H1 (cell line): Measurements from ENCODE around the gene MAD2L2. TPM values are rescaled to one million over a fixed set of nuclear protein-coding genes. Genes with fewer than 3 reads are reported as not detected.

ENCODE experiments used
- CTCF ChIA-PET: fragments of 300-600 bp; sonication (Branson Sonifier 250); formaldehyde crosslinking; loops from one replicate; lab custom pipeline; 2021; ENCODE audit not compliant: partially characterized antibody; lab: Charles Lee
- POLR2A ChIA-PET: fragments of 300-600 bp; sonication (Branson Sonifier 250); formaldehyde crosslinking; loops from one replicate; lab custom pipeline; 2021; ENCODE audit warnings: inconsistent platforms; ENCODE audit not compliant: partially characterized antibody; lab: Charles Lee
- DNase-seq, 2 experiments: peaks; one replicate each; pipeline versions ENCODE4 v3.0.0 to v3.0.0-alpha.2; 2010 to 2022; ENCODE audit warnings: low spot score in 2 of 2, low read depth in 1 of 2, mixed read lengths in 1 of 2
- FAIRE-seq: peaks from 2 replicates; lab custom pipeline; 2011; peaks lifted over from hg19 to GRCh38; lab: Jason Lieb, UNC
- H2AFZ ChIP-seq: 2 replicates; pipeline ENCODE4 v1.8.1; 2012; ENCODE audit warnings: low read length, inconsistent platforms
- H2AK5ac ChIP-seq: 2 replicates; pipeline ENCODE4 v1.6.1; 2013; ENCODE audit warnings: low read depth, low read length
- H2BK120ac ChIP-seq: replicated peaks from 2 replicates; pipeline ENCODE3; 2013; ENCODE audit warnings: low read depth, low read length, inconsistent platforms
- H2BK12ac ChIP-seq: 2 replicates; pipeline ENCODE4 v1.6.1; 2013; ENCODE audit warnings: low read depth, low read length
- H2BK15ac ChIP-seq: 2 replicates; pipeline ENCODE4 v1.6.1; 2013; ENCODE audit warnings: low read length
- H2BK20ac ChIP-seq: 2 replicates; pipeline ENCODE4 v1.6.1; 2013; ENCODE audit warnings: low read length
- H2BK5ac ChIP-seq: 2 replicates; pipeline ENCODE4 v1.6.1; 2013; ENCODE audit warnings: low read depth, low read length
- H3K14ac ChIP-seq: 2 replicates; pipeline ENCODE4 v1.6.1; 2013; ENCODE audit warnings: inconsistent platforms; ENCODE audit not compliant: insufficient read length
- H3K18ac ChIP-seq: 2 replicates; pipeline ENCODE4 v1.6.1; 2013; ENCODE audit warnings: low read length; ENCODE audit errors: extremely low read depth
- H3K23ac ChIP-seq: 2 replicates; pipeline ENCODE4 v1.6.1; 2013; ENCODE audit warnings: inconsistent platforms; ENCODE audit not compliant: insufficient read length
- H3K23me2 ChIP-seq: 2 replicates; pipeline ENCODE4 v1.6.1; 2013; ENCODE audit warnings: low read depth, low read length
- H3K27ac ChIP-seq: 2 replicates; pipeline ENCODE4 v1.6.1; 2011; ENCODE audit warnings: low read depth, low read length, inconsistent platforms
- H3K27me3 ChIP-seq, 4 experiments: replicated peaks in 1 of 4; 1 replicate in 1 of 4; 2 replicates in 3 of 4; pipeline versions ENCODE4 v1.6.1 to v1.8.1; 2011 to 2013; ENCODE audit warnings: low read length in 3 of 4, mild to moderate bottlenecking in 3 of 4, inconsistent platforms in 2 of 4, mixed read lengths in 2 of 4, moderate library complexity in 1 of 4; ENCODE audit not compliant: control insufficient read depth in 3 of 4, insufficient read depth in 3 of 4; ENCODE audit errors: extremely low read depth in 1 of 4
- H3K36me3 ChIP-seq, 4 experiments: 2 replicates each; pipeline versions ENCODE4 v1.6.1 to v1.8.1; 2011 to 2013; ENCODE audit warnings: mild to moderate bottlenecking in 4 of 4, low read length in 3 of 4, moderate library complexity in 2 of 4, control low read depth in 1 of 4, inconsistent platforms in 1 of 4; ENCODE audit not compliant: insufficient read depth in 4 of 4, control insufficient read depth in 2 of 4
- H3K4ac ChIP-seq: replicated peaks from 2 replicates; pipeline ENCODE3; 2013; ENCODE audit warnings: low read length, low read depth, mixed read lengths, inconsistent platforms; ENCODE audit not compliant: insufficient read length
- H3K4me1 ChIP-seq, 4 experiments: replicated peaks in 1 of 4; 1 replicate in 1 of 4; 2 replicates in 3 of 4; pipeline versions ENCODE4 v1.6.1 to v1.8.1; 2011 to 2013; ENCODE audit warnings: low read length in 3 of 4, inconsistent platforms in 2 of 4, mixed read lengths in 1 of 4; ENCODE audit not compliant: insufficient read depth in 4 of 4, control insufficient read depth in 3 of 4
- H3K4me2 ChIP-seq, 2 experiments: 2 replicates each; pipeline versions ENCODE4 v1.6.1 to v1.8.1; 2011 to 2013; ENCODE audit warnings: low read depth in 2 of 2, low read length in 2 of 2, control low read depth in 1 of 2, inconsistent platforms in 1 of 2, mild to moderate bottlenecking in 1 of 2; ENCODE audit not compliant: insufficient read depth in 1 of 2
- H3K4me3 ChIP-seq, 4 experiments: fragments of 200-600, 300-600 bp in 1 of 4; sonication (generic), shearing (Covaris generic), sonication (Bioruptor Twin) in 1 of 4; 2 replicates each; pipeline versions ENCODE4 v1.5.1 to v1.8.1; 2011 to 2016; ENCODE audit warnings: low read length in 4 of 4, low read depth in 3 of 4, control low read depth in 2 of 4, inconsistent platforms in 2 of 4, mild to moderate bottlenecking in 2 of 4, mixed read lengths in 1 of 4, moderate library complexity in 1 of 4; ENCODE audit not compliant: insufficient read depth in 2 of 4; ENCODE audit errors: extremely low read depth in 1 of 4
- H3K56ac ChIP-seq: replicated peaks from 2 replicates; pipeline ENCODE3; 2013; ENCODE audit warnings: low read depth, mild to moderate bottlenecking, mixed read lengths, low read length, inconsistent platforms; ENCODE audit not compliant: insufficient read length
- H3K79me1 ChIP-seq: 2 replicates; pipeline ENCODE4 v1.6.1; 2013; ENCODE audit warnings: low read depth, low read length, control low read depth
- H3K79me2 ChIP-seq, 2 experiments: 2 replicates each; pipeline versions ENCODE4 v1.6.1 to v1.8.1; 2012 to 2013; ENCODE audit warnings: low read length in 2 of 2, mild to moderate bottlenecking in 2 of 2, inconsistent platforms in 1 of 2; ENCODE audit not compliant: insufficient read depth in 2 of 2, control insufficient read depth in 1 of 2
- H3K9ac ChIP-seq, 4 experiments: replicated peaks in 1 of 4; 1 replicate in 1 of 4; 2 replicates in 3 of 4; pipeline versions ENCODE4 v1.6.1 to v1.8.1; 2011 to 2013; ENCODE audit warnings: low read depth in 3 of 4, low read length in 3 of 4, control low read depth in 2 of 4, mild to moderate bottlenecking in 2 of 4, moderate library complexity in 2 of 4, inconsistent platforms in 1 of 4; ENCODE audit errors: extremely low read depth in 1 of 4
- H3K9me3 ChIP-seq, 2 experiments: 2 replicates each; pipeline versions ENCODE4 v1.6.1 to v1.8.1; 2012 to 2013; ENCODE audit warnings: mild to moderate bottlenecking in 2 of 2, moderate library complexity in 2 of 2, control low read depth in 1 of 2, inconsistent platforms in 1 of 2, low read depth in 1 of 2, low read length in 1 of 2, mixed read lengths in 1 of 2; ENCODE audit not compliant: insufficient read depth in 2 of 2
- H4K20me1 ChIP-seq, 2 experiments: replicated peaks in 1 of 2; 2 replicates each; pipeline versions ENCODE3 to v1.8.1; 2011 to 2013; ENCODE audit warnings: inconsistent platforms in 2 of 2, low read length in 2 of 2, mild to moderate bottlenecking in 1 of 2; ENCODE audit not compliant: insufficient read depth in 2 of 2, control insufficient read depth in 1 of 2
- H4K5ac ChIP-seq: 2 replicates; pipeline ENCODE4 v1.6.1; 2013; ENCODE audit warnings: low read length, low read depth, mixed read lengths, inconsistent platforms; ENCODE audit not compliant: insufficient read length
- H4K8ac ChIP-seq: 2 replicates; pipeline ENCODE4 v1.8.0; 2013; ENCODE audit warnings: mild to moderate bottlenecking, moderate library complexity, low read length, inconsistent platforms; ENCODE audit not compliant: insufficient read depth; ENCODE audit errors: extremely low read depth
- H4K91ac ChIP-seq: replicated peaks from 2 replicates; pipeline ENCODE3; 2013; ENCODE audit warnings: low read length, mixed read lengths, inconsistent platforms; ENCODE audit not compliant: insufficient read length
- CHD2 ChIP-seq: IDR thresholded peaks from 2 replicates; pipeline ENCODE4 v1.6.1; 2012; ENCODE audit warnings: low read length, improper control_type of control experiment
- EZH2 ChIP-seq: fragments of 200-600 bp; sonication (generic); IDR thresholded peaks from 2 replicates; pipeline ENCODE4 v1.7.1; 2012; ENCODE audit warnings: low read depth, mild to moderate bottlenecking, moderate library complexity, low read length, inconsistent platforms; ENCODE audit not compliant: severe bottlenecking
- FOSL1 ChIP-seq: IDR thresholded peaks from 2 replicates; pipeline ENCODE4 v1.6.1; 2011; ENCODE audit warnings: mild to moderate bottlenecking, low read depth, low read length, moderate library complexity; ENCODE audit not compliant: insufficient read depth
- GABPA ChIP-seq: IDR thresholded peaks from 2 replicates; pipeline ENCODE4 v1.6.1; 2011; ENCODE audit warnings: mild to moderate bottlenecking, low read length, moderate library complexity, borderline replicate concordance; ENCODE audit not compliant: insufficient read depth
- SP2 ChIP-seq: IDR thresholded peaks from 2 replicates; pipeline ENCODE4 v1.6.1; 2012; ENCODE audit warnings: mild to moderate bottlenecking, low read length, inconsistent platforms
- TAF1 ChIP-seq: IDR thresholded peaks from 2 replicates; pipeline ENCODE4 v1.6.1; 2011; ENCODE audit warnings: mild to moderate bottlenecking, low read depth, low read length
- YY1 ChIP-seq: IDR thresholded peaks from 2 replicates; pipeline ENCODE4 v1.6.1; 2011; ENCODE audit warnings: low read depth, mild to moderate bottlenecking, low read length
- WGBS, 2 experiments: shearing (Covaris generic) in 1 of 2; methylation state at CpG; one replicate each; pipeline versions ENCODE4 v1.1.6 to v1.1.7; 2013 to 2015; ENCODE audit warnings: low lambda C conversion rate in 2 of 2, mixed read lengths in 2 of 2, inconsistent platforms in 1 of 2, low coverage in 1 of 2, missing lambda C conversion rate in 1 of 2; ENCODE audit not compliant: insufficient replicate concordance in 2 of 2, insufficient coverage in 1 of 2, insufficient read length in 1 of 2; ENCODE audit errors: extremely low coverage in 1 of 2, missing lambda C conversion rate in 1 of 2; 5-methylcytosine and 5-hydroxymethylcytosine counted together
- polyA plus RNA-seq, 7 experiments: library from polyadenylated mRNA; depleted of rRNA in 3 of 7; stranded (reverse) in 5 of 7; unstranded in 2 of 7; fragments of >200 nt in 5 of 7; fragments of 200-250 nt in 2 of 7; gene quantifications; 1 replicate in 5 of 7; 2 replicates in 1 of 7; 4 replicates in 1 of 7; pipeline versions ENCODE4 v1.2.1 to v1.2.3, GENCODE V29; 2011 to 2013; ENCODE audit warnings: missing spikeins in 2 of 7, mixed read lengths in 2 of 7
- total RNA-seq: library from RNA; stranded (reverse); fragmentation: NEBNext Ultra II Directional; extraction: Animal tissue kit (Norgen Biotek cat#: 25700); gene quantifications from 2 replicates; pipeline ENCODE4 v1.2.1, GENCODE V29; 2021
- TF ChIP-seq, protein P1 (sequence below): IDR thresholded peaks from 2 replicates; pipeline ENCODE4 v1.6.1; 2011; ENCODE audit warnings: low read depth, mild to moderate bottlenecking, low read length; ENCODE audit not compliant: insufficient read depth
- TF ChIP-seq, protein P2 (sequence below): IDR thresholded peaks from 2 replicates; pipeline ENCODE4 v1.6.1; 2011; ENCODE audit warnings: low read length, improper control_type of control experiment
- TF ChIP-seq, protein P3 (sequence below): IDR thresholded peaks from 2 replicates; pipeline ENCODE4 v1.6.1; 2012; ENCODE audit warnings: low read length, inconsistent platforms

MAD2L2 gene
- total and polyA plus RNA-seq, 2 of the 8 experiments (the other 6 are each of a cell fraction or from before 2014, with no cell fraction given): 310 to 469 TPM

DNA sequence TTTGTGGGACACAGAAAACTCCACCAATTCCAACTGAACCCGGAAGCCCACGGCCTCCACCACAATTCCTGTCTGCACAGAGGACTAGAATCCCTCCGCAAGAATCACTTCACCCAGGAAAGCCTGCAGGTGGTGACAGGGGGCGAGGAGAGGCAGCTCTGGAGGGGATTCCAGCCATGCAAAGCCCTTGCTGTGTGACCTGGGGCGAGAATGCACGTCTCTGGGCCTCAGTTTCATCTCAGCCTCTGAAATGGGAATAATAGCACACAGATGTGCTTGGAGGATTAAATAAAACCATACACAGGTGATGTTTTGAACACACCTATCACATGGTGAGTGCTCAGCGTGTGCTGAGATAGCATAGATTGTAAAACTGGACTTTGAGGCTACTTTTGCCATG is 40.8 kb downstream of the MAD2L2 start:
- no peak overlapping the region for H3K23ac ChIP-seq
- TF ChIP-seq SP2 (no peak), EZH2 (no peak), FOSL1 (no peak), YY1 (no peak), CHD2 (no peak), GABPA (no peak), TAF1 (no peak)
- TF ChIP-seq, protein P1, sequence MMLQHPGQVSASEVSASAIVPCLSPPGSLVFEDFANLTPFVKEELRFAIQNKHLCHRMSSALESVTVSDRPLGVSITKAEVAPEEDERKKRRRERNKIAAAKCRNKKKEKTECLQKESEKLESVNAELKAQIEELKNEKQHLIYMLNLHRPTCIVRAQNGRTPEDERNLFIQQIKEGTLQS: no peak
- TF ChIP-seq, protein P2, sequence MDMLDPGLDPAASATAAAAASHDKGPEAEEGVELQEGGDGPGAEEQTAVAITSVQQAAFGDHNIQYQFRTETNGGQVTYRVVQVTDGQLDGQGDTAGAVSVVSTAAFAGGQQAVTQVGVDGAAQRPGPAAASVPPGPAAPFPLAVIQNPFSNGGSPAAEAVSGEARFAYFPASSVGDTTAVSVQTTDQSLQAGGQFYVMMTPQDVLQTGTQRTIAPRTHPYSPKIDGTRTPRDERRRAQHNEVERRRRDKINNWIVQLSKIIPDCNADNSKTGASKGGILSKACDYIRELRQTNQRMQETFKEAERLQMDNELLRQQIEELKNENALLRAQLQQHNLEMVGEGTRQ: no peak
- TF ChIP-seq, protein P3, sequence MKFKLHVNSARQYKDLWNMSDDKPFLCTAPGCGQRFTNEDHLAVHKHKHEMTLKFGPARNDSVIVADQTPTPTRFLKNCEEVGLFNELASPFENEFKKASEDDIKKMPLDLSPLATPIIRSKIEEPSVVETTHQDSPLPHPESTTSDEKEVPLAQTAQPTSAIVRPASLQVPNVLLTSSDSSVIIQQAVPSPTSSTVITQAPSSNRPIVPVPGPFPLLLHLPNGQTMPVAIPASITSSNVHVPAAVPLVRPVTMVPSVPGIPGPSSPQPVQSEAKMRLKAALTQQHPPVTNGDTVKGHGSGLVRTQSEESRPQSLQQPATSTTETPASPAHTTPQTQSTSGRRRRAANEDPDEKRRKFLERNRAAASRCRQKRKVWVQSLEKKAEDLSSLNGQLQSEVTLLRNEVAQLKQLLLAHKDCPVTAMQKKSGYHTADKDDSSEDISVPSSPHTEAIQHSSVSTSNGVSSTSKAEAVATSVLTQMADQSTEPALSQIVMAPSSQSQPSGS: no peak

More for the DNA sequence above, 40.8 kb downstream of the MAD2L2 start:
- H3K18ac ChIP-seq: no peak overlapping the region
- H3K56ac ChIP-seq: no peak overlapping the region
- H4K8ac ChIP-seq: no peak overlapping the region
- no peaks in the 10 kb centered on the region for H3K36me3 ChIP-seq
- no peak overlapping the region for H3K14ac ChIP-seq
- no peak overlapping the region for H2BK15ac ChIP-seq
- H3K27me3 ChIP-seq: no peaks in the 10 kb centered on the region; a peak in 1 of 7 replicates
- no peak overlapping the region for H2BK5ac ChIP-seq
- no peaks in the 10 kb centered on the region for H3K23me2 ChIP-seq
- no peak overlapping the region for H2BK20ac ChIP-seq
- H3K4ac ChIP-seq: no peak overlapping the region
- no peaks in the 10 kb centered on the region for H3K9me3 ChIP-seq
- no peak overlapping the region for H3K4me3 ChIP-seq
- no peak overlapping the region for H3K9ac ChIP-seq
- H2AK5ac ChIP-seq: no peak overlapping the region
- 82% methylated on average over 7 of the region's 7 CpGs; no CpG with 5 or more reads in 1 of the 2 experiments for WGBS, 2 experiments
- DNase-seq (no peak), FAIRE-seq (no peak)
- H2AFZ ChIP-seq: no peak overlapping the region
- H3K4me2 ChIP-seq: no peak overlapping the region
- no peak overlapping the region for H4K5ac ChIP-seq
- no peak overlapping the region for H3K27ac ChIP-seq
- ChIA-PET POLR2A (interaction anchor here (1.0 to 2.0 kb wide), 4 partner anchors 14 to 378 kb away, joined by 3 to 4 read pairs (median 4); partner anchors contain the start of gene MTOR), CTCF (interaction anchor here (0.6 to 6.0 kb wide), 4 partner anchors 13 to 913 kb away, joined by 4 to 34 read pairs (median 12); partner anchors contain the start of gene DISP3)
- no peak overlapping the region for H2BK120ac ChIP-seq
- H3K4me1 ChIP-seq: no peaks in the 10 kb centered on the region
- no peaks in the 10 kb centered on the region for H3K79me1 ChIP-seq
- H4K20me1 ChIP-seq: peaks cover 1 to 4% of the 10 kb centered on the region in 2 experiments
- no peaks in the 10 kb centered on the region for H3K79me2 ChIP-seq
- no peak overlapping the region for H4K91ac ChIP-seq
- no peak overlapping the region for H2BK12ac ChIP-seq
